ENCODE results near the gene RCAN1. TPM values are rescaled to one million over a fixed set of nuclear protein-coding genes. Genes with fewer than 3 reads are reported as not detected.

RCAN1 gene
- total and polyA plus RNA-seq, 4 donors: 26.7 to 67.9 (median 46.7) TPM

DNA sequence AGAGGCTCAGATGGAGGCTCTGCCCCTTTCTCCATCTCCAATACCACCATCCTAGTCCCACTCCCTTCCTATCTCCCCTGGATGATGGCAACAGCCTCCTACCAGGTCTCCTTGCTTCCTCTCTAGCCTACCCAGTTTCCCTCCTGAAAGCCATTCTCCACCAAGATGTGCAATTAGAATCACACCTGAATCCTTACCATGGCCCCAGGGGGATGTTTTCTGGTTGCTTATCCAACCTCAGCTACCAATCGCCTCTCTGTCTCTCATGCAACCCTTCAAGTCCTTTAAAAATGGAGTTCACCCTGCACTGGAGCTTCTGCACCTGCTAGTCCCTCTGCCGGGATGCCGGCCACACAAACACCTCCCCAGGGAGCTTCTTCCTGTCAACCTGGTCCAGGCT, 2.9 kb downstream of the RCAN1 start:
- no peak overlapping the region for H3K27ac ChIP-seq (ENCODE audit: low read depth in 1 of 2, low read length in 2 of 2)
- DNase-seq (ENCODE audit: low spot score): no peak
- H3K4me3 ChIP-seq (ENCODE audit: low read depth in 1 of 3, low read length in 3 of 3): no peak overlapping the region
- TF ChIP-seq, protein P1, sequence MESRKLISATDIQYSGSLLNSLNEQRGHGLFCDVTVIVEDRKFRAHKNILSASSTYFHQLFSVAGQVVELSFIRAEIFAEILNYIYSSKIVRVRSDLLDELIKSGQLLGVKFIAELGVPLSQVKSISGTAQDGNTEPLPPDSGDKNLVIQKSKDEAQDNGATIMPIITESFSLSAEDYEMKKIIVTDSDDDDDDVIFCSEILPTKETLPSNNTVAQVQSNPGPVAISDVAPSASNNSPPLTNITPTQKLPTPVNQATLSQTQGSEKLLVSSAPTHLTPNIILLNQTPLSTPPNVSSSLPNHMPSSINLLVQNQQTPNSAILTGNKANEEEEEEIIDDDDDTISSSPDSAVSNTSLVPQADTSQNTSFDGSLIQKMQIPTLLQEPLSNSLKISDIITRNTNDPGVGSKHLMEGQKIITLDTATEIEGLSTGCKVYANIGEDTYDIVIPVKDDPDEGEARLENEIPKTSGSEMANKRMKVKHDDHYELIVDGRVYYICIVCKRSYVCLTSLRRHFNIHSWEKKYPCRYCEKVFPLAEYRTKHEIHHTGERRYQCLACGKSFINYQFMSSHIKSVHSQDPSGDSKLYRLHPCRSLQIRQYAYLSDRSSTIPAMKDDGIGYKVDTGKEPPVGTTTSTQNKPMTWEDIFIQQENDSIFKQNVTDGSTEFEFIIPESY (IDR thresholded peaks at IDR 0.05): no peak
- TF ChIP-seq, protein P2, sequence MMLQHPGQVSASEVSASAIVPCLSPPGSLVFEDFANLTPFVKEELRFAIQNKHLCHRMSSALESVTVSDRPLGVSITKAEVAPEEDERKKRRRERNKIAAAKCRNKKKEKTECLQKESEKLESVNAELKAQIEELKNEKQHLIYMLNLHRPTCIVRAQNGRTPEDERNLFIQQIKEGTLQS (IDR thresholded peaks at IDR 0.05): no peak
- no peak for TF ChIP-seq SP1 (IDR thresholded peaks at IDR 0.05)
- no peak for TF ChIP-seq EGR1 (IDR thresholded peaks at IDR 0.05; ENCODE audit: low read depth in 2 of 2)
- no peak for TF ChIP-seq YY1 (IDR thresholded peaks at IDR 0.05)
- TF ChIP-seq HNF4G (IDR thresholded peaks at IDR 0.05): no peak
- TF ChIP-seq JUND (IDR thresholded peaks at IDR 0.05): no peak
- TF ChIP-seq, protein P3, sequence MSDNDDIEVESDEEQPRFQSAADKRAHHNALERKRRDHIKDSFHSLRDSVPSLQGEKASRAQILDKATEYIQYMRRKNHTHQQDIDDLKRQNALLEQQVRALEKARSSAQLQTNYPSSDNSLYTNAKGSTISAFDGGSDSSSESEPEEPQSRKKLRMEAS (IDR thresholded peaks at IDR 0.05): no peak
- peaks cover 0 to 15% (median 13%) of the 10 kb centered on the region in 4 donors for H3K4me1 ChIP-seq (ENCODE audit: control insufficient read depth in 4 of 4, insufficient read depth in 4 of 4, low read length in 3 of 4)
- H3K9ac ChIP-seq (ENCODE audit: low read depth in 1 of 2, low read length in 2 of 2): no peak overlapping the region
- WGBS: 94% methylated on average over 3 of the region's 3 CpGs
- H3K9me3 ChIP-seq (ENCODE audit: control insufficient read depth in 4 of 4, low read length in 3 of 4): no peaks in the 10 kb centered on the region
- no peaks in the 10 kb centered on the region for H3K36me3 ChIP-seq (ENCODE audit: control insufficient read depth in 4 of 4, insufficient read depth in 3 of 4, low read depth in 1 of 4, low read length in 3 of 4)
- H3K27me3 ChIP-seq (ENCODE audit: control insufficient read depth in 4 of 4, insufficient read depth in 4 of 4, low read length in 3 of 4): no peaks in the 10 kb centered on the region

DNA sequence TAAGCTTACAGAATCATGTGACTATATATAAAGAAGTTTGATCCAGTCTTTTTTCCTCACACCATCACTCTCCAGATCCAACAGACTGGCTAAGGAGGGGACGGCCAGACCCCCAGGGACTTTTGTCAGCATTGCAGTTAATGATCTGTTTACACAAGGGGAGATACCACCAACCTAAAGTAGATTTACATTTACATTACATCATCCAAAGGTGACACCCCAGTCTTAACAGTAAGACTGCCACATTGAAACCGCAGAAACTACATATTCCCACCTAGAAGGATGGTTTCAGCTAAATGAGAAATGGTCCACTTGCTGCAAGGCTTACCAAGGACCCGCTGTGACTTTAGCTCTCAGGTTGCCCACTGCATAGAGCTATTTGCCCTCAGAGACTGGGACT, 3.4 kb downstream of the RCAN1 start:
- Histone ChIP-seq H3K27me3 (ENCODE audit: control insufficient read depth in 4 of 4, insufficient read depth in 4 of 4, low read length in 3 of 4) (no peaks in the 10 kb centered on the region), H3K4me1 (ENCODE audit: control insufficient read depth in 4 of 4, insufficient read depth in 4 of 4, low read length in 3 of 4) (peaks cover 0 to 15% (median 13%) of the 10 kb centered on the region in 4 donors), H3K9ac (ENCODE audit: low read depth in 1 of 2, low read length in 2 of 2) (no peak overlapping the region), H3K36me3 (ENCODE audit: control insufficient read depth in 4 of 4, insufficient read depth in 3 of 4, low read depth in 1 of 4, low read length in 3 of 4) (no peaks in the 10 kb centered on the region), H3K9me3 (ENCODE audit: control insufficient read depth in 4 of 4, low read length in 3 of 4) (no peaks in the 10 kb centered on the region), H3K27ac (ENCODE audit: low read depth in 1 of 2, low read length in 2 of 2) (no peak overlapping the region), H3K4me3 (ENCODE audit: low read depth in 1 of 3, low read length in 3 of 3) (no peak overlapping the region)
- WGBS: 96% methylated on average over 3 of the region's 3 CpGs
- TF ChIP-seq GABPA (IDR thresholded peaks at IDR 0.05 in 1 of 2, conservative IDR thresholded peaks at IDR 0.05 in 1 of 2): no peak
- no peak for TF ChIP-seq SP1 (IDR thresholded peaks at IDR 0.05)
- TF ChIP-seq, protein P4, sequence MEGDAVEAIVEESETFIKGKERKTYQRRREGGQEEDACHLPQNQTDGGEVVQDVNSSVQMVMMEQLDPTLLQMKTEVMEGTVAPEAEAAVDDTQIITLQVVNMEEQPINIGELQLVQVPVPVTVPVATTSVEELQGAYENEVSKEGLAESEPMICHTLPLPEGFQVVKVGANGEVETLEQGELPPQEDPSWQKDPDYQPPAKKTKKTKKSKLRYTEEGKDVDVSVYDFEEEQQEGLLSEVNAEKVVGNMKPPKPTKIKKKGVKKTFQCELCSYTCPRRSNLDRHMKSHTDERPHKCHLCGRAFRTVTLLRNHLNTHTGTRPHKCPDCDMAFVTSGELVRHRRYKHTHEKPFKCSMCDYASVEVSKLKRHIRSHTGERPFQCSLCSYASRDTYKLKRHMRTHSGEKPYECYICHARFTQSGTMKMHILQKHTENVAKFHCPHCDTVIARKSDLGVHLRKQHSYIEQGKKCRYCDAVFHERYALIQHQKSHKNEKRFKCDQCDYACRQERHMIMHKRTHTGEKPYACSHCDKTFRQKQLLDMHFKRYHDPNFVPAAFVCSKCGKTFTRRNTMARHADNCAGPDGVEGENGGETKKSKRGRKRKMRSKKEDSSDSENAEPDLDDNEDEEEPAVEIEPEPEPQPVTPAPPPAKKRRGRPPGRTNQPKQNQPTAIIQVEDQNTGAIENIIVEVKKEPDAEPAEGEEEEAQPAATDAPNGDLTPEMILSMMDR (IDR thresholded peaks at IDR 0.05; ENCODE audit: low read depth, low read length, missing input control): no peak
- no peak for TF ChIP-seq EGR1 (IDR thresholded peaks at IDR 0.05; ENCODE audit: low read depth in 2 of 2)
- TF ChIP-seq YY1 (IDR thresholded peaks at IDR 0.05): no peak
- DNase-seq (ENCODE audit: low spot score): no peak

DNA sequence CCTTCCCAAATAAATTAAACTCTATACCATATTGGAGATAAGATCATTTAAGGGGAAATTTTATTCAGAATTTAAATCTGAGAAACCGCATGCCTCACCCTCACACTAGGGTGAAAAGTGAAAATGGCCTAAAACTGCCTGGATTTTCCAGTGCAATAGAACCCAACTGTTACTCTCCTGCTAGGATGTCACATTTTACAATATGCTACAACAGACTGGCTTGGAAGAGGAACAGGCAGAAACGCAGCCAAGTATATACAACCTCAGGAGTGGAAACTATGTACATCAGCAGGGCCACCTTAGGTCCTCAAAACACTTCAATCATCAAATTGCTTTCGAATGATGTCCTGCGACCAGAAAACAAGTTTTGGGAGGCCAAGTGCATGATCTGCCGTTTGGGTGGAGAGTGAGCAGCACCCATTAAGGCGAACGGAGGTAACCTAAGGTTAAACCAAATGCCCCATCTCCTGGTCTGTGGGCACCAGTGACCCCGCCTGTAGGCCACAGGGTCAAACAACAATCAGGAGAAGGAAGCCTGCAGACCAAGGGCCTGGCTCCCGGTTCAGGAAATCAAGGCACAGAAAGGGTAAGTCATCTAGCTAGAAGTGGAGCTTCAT, 4.9 kb downstream of the RCAN1 start:
- H3K4me3 ChIP-seq (ENCODE audit: low read depth in 1 of 3, low read length in 3 of 3): no peak overlapping the region
- no peak overlapping the region for H3K27ac ChIP-seq (ENCODE audit: low read depth in 1 of 2, low read length in 2 of 2)
- H3K4me1 ChIP-seq (ENCODE audit: control insufficient read depth in 4 of 4, insufficient read depth in 4 of 4, low read length in 3 of 4): peaks cover 0 to 12% (median 9%) of the 10 kb centered on the region in 4 donors
- no peak overlapping the region for H3K9ac ChIP-seq (ENCODE audit: low read depth in 1 of 2, low read length in 2 of 2)
- H3K36me3 ChIP-seq (ENCODE audit: control insufficient read depth in 4 of 4, insufficient read depth in 3 of 4, low read depth in 1 of 4, low read length in 3 of 4): no peaks in the 10 kb centered on the region
- WGBS: 84% methylated on average over 9 of the region's 9 CpGs
- no peak for DNase-seq (ENCODE audit: low spot score)
- no peaks in the 10 kb centered on the region for H3K9me3 ChIP-seq (ENCODE audit: control insufficient read depth in 4 of 4, low read length in 3 of 4)
- no peaks in the 10 kb centered on the region for H3K27me3 ChIP-seq (ENCODE audit: control insufficient read depth in 4 of 4, insufficient read depth in 4 of 4, low read length in 3 of 4)
- TF ChIP-seq, protein P3 (IDR thresholded peaks at IDR 0.05): no peak
- TF ChIP-seq, protein P4 (IDR thresholded peaks at IDR 0.05; ENCODE audit: low read depth, low read length, missing input control): no peak
- TF ChIP-seq FOXA1 (IDR thresholded peaks at IDR 0.05): no peak
- TF ChIP-seq RXRA (IDR thresholded peaks at IDR 0.05): no peak
- TF ChIP-seq GABPA (IDR thresholded peaks at IDR 0.05 in 1 of 2, conservative IDR thresholded peaks at IDR 0.05 in 1 of 2): no peak
- no peak for TF ChIP-seq FOXA2 (IDR thresholded peaks at IDR 0.05)
- TF ChIP-seq HNF4A (conservative IDR thresholded peaks at IDR 0.05): no peak
- TF ChIP-seq HNF4G (IDR thresholded peaks at IDR 0.05): no peak
- no peak for TF ChIP-seq SP1 (IDR thresholded peaks at IDR 0.05)
- TF ChIP-seq EGR1 (IDR thresholded peaks at IDR 0.05; ENCODE audit: low read depth in 2 of 2): no peak
- TF ChIP-seq, protein P2 (IDR thresholded peaks at IDR 0.05): no peak
- no peak for TF ChIP-seq NR2F2 (IDR thresholded peaks at IDR 0.05)

All from liver (tissue), 9 donors.